Stimulated activated CD4-positive, alpha-beta T cell treated with anti-CD3 and anti-CD28 coated beads, TNF-alpha, amount 100 ng/mL, for 24 hours (primary cell): ENCODE measurements around the gene RFX2.
"Not testable (repeated sequence)": the region's sequence is repeated elsewhere in the genome, so short reads cannot be mapped to it uniquely, and the experiment has no call there.

ENCODE experiments used
- DNase-seq, 3 experiments: peaks; one replicate each; pipeline ENCODE4 v3.0.0-alpha.2; 2020; ENCODE audit warnings: low read depth in 3 of 3

Gene RFX2

GRCh38 chr19:5991244-5991838 lies 119.0 kb downstream of the RFX2 start:
- no peak for DNase-seq

- no peak for DNase-seq
Observed at GRCh38 chr19:5990289-5990797, 120.0 kb downstream of the RFX2 start.

- no peak for DNase-seq
Observed at GRCh38 chr19:5989388-5990074, 120.8 kb downstream of the RFX2 start.

GRCh38 chr19:5988517-5989387 lies 121.5 kb downstream of the RFX2 start:
- DNase-seq = no peak

DNA sequence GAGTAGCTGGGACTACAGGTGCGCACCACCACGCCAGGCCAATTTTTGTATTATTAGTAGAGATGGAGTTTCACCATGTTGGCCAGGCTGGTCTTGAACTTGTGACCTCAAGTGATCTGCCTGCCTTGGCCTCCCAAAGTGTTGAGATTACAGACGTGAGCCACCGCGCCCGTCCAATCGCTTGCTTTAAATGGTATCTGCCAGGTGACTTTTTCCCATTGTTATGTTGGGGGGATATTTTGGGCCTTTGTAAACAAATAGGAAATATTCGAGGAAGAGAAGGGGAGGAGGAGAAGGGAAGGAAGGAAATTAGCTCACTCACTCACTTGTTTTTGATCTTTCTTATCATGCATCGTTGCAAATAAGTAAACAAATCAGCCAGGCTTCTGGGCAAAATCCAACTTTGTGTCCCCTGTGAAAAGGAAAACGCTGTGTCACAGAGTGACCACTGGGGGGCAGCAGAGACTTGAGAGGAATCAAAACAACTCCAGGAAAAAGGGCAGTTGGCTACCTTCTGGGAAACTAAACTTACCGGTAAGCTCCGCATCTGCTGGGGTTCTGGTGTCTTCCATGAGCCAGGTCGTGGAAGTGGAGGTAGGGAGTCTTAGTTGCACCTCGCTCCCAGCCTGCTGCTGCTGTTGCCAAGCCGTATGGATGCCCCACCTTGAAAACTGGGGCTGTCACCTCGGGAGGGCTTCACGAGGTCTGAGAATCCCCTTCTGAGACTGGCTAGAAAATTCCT lies 123.1 kb downstream of the RFX2 start:
- DNase-seq = peak; percentile 43 to 67 (median 62)

GRCh38 chr19:5985837-5986236 lies 124.5 kb downstream of the RFX2 start:
- not testable (repeated sequence) for DNase-seq

- DNase-seq = no peak
Observed at GRCh38 chr19:5985098-5985783, 125.1 kb downstream of the RFX2 start.

DNA sequence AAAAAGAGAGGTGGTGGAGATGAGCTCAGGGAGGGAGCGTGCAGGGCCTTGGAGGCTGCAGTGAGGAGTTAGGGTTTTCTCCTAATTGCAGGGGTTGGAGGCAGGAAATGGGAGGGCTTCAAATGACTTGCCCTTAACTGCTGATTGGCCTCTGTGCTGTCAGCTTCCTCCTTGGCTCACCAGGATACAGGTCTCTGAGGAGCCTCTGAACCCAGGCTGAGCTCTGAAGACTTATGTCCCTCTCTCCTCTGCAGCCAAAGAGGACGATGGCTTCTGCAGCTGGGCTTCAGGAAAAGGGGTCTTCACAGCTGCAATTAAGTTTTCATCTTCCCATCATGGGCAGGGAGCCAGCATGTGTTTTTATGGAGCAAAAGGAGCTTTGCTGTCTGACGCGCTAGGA lies 125.7 kb downstream of the RFX2 start:
- no peak for DNase-seq

- DNase-seq = peak in 1 of 3 experiments; percentile 7
Observed at GRCh38 chr19:5983367-5983955, 126.8 kb downstream of the RFX2 start.

- DNase-seq = peak in 1 of 3 experiments; percentile 7
Observed at GRCh38 chr19:5978606-5979552, 131.4 kb downstream of the RFX2 start.

DNA sequence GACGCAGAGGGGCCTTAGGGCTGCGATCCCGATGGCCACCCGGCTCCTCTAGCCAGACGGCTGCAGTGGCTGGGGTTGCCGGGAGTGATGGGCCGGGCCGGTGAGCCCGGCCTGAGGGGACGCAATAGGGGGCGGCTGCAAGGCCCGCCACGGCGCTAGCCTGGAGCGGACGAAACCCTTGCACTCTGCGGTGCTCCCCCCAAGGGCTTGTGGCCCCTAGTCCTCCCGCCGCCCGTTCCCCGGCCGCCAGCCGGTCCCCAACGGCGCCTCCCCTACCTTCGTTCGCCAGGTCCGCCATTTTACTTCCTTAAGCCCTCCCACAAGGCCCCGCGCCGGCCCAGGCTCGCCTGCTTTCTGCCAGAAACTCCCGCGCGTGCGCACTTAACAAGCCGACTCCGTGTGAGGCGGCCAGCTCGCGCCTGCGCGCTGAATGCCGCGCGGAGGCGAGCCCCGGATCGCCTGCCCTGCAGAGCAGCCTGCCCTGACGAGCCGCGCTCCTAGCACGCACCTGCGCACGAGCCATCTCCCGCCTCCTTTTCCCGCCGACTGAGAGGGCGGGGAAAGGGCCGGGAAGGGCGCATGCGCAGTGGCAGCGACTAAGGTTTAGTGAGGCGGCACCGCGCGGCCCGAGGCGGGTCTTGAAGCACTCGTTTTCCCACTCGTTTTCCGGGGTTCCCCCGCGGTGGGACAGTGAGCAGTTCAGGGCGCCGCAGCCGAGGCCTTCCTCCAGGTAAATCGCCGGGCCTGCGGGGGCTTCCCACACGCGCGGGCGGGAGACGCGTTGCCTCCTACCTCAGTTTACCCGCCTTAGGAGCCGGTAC lies 132.3 kb downstream of the RFX2 start, which contains the start of gene RANBP3:
Gene RANBP3, minus strand, starts transcription at position 356 of the 821 bp plus-strand sequence. Its CDS starts 58 bp downstream, at position 298.
- peak; percentile 95 to 96 (median 95) for DNase-seq

DNA sequence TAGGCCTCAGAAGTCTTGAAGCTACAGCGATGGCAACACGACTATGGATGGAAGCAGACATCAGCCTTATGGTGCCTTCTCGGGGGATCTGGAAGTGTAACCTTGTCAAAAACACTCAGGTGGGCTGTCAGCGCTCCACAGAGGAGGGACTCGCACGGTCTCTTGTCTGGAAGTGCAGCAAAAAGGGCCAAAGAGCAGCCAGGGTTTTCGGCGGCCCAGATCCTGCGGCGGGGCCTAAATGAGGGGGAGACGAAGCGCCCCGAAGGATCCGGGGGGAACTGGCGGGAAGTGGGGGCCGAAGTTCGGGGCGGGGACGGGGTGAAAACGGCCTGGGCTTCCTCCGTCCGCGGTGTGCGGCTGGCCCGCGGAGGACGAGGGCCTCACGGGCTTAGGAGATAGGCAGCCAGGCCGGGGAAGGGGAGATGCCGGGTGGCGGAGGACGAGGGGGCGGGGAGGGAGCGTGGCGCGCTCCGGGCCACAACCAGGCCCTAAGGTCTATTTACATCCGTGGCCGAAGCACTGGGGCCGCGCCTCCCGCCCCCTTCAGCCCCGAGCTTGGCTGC lies 133.0 kb downstream of the RFX2 start:
- DNase-seq = no peak

GRCh38 chr19:5976768-5977167 lies 133.5 kb downstream of the RFX2 start:
- DNase-seq = no peak

- DNase-seq = no peak
Observed at GRCh38 chr19:5975388-5975728, 134.9 kb downstream of the RFX2 start.

GRCh38 chr19:5974721-5975387 lies 135.4 kb downstream of the RFX2 start:
- peak; percentile 18 to 44 (median 34) for DNase-seq

- no peak for DNase-seq
Observed at GRCh38 chr19:5973867-5974635, 136.2 kb downstream of the RFX2 start.

DNA sequence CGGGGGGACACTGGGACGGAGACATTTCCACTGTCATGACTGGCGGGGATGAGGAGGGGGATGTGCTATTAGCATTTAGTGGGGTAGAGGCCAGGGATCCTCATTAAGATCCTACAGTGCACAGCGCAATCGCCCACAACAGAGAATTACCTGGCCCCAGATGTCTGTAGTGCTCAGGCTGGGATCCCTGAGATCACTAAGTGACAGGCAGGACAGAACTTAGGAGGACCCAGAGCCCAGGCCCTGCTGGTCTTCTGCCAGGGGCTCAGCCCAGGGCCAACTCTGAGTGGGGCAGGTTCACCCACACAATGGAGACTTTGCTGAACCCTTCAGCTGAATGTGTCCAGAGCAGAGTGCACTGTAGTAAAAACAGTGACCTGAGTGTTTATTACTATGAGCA lies 136.9 kb downstream of the RFX2 start:
- DNase-seq = no peak
